PFSK-1 (cell line): Measurements from ENCODE around the gene ATRN.

Source experiments
- FOXP2 ChIP-seq: optimal IDR thresholded peaks from 2 replicates; pipeline ENCODE3; 2011; ENCODE audit warnings: borderline replicate concordance, control low read depth, inconsistent platforms; ENCODE audit not compliant: insufficient read depth; ENCODE audit errors: extremely low read length, extremely low read depth
- POLR2AphosphoS5 ChIP-seq: IDR thresholded peaks from 2 replicates; pipeline ENCODE4 v1.6.1; 2012; ENCODE audit warnings: low read depth, mild to moderate bottlenecking, control low read depth, low read length, moderate library complexity
- SIN3A ChIP-seq: IDR thresholded peaks from 2 replicates; pipeline ENCODE4 v1.6.1; 2012; ENCODE audit warnings: mild to moderate bottlenecking, low read length, moderate library complexity, borderline replicate concordance; ENCODE audit not compliant: insufficient read depth
- TAF1 ChIP-seq: IDR thresholded peaks from 2 replicates; pipeline ENCODE4 v1.6.1; 2012; ENCODE audit warnings: low read length, control low read depth, borderline replicate concordance; ENCODE audit not compliant: insufficient read depth
- TF ChIP-seq, protein P1 (sequence below), 2 experiments: IDR thresholded peaks; 2 replicates each; pipeline versions ENCODE4 v1.6.1 to v1.8.0; 2011 to 2012; ENCODE audit warnings: low read depth in 2 of 2, low read length in 2 of 2, control low read depth in 1 of 2, inconsistent platforms in 1 of 2, mild to moderate bottlenecking in 1 of 2, moderate library complexity in 1 of 2; ENCODE audit not compliant: insufficient read depth in 1 of 2

Gene ATRN

GRCh38 chr20:3550837-3551236, 80.0 kb downstream of the ATRN start:
- TF ChIP-seq SIN3A (no peak), FOXP2 (no peak), TAF1 (no peak), POLR2AphosphoS5 (no peak)
- TF ChIP-seq, protein P1, sequence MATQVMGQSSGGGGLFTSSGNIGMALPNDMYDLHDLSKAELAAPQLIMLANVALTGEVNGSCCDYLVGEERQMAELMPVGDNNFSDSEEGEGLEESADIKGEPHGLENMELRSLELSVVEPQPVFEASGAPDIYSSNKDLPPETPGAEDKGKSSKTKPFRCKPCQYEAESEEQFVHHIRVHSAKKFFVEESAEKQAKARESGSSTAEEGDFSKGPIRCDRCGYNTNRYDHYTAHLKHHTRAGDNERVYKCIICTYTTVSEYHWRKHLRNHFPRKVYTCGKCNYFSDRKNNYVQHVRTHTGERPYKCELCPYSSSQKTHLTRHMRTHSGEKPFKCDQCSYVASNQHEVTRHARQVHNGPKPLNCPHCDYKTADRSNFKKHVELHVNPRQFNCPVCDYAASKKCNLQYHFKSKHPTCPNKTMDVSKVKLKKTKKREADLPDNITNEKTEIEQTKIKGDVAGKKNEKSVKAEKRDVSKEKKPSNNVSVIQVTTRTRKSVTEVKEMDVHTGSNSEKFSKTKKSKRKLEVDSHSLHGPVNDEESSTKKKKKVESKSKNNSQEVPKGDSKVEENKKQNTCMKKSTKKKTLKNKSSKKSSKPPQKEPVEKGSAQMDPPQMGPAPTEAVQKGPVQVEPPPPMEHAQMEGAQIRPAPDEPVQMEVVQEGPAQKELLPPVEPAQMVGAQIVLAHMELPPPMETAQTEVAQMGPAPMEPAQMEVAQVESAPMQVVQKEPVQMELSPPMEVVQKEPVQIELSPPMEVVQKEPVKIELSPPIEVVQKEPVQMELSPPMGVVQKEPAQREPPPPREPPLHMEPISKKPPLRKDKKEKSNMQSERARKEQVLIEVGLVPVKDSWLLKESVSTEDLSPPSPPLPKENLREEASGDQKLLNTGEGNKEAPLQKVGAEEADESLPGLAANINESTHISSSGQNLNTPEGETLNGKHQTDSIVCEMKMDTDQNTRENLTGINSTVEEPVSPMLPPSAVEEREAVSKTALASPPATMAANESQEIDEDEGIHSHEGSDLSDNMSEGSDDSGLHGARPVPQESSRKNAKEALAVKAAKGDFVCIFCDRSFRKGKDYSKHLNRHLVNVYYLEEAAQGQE (IDR thresholded peaks at IDR 0.05; ENCODE audit: insufficient read depth in 1 of 2, low read depth in 2 of 2, low read length in 2 of 2) = no peak

- TF ChIP-seq, protein P1 (IDR thresholded peaks at IDR 0.05; ENCODE audit: insufficient read depth in 1 of 2, low read depth in 2 of 2, low read length in 2 of 2) = no peak
- no peak for TF ChIP-seq POLR2AphosphoS5
- TF ChIP-seq FOXP2 = no peak
- no peak for TF ChIP-seq SIN3A
- TF ChIP-seq TAF1 = no peak
These were observed 81.0 kb downstream of the ATRN start for GRCh38 chr20:3551681-3552434.

- no peak for TF ChIP-seq TAF1
- no peak for TF ChIP-seq POLR2AphosphoS5
- TF ChIP-seq, protein P1 (IDR thresholded peaks at IDR 0.05; ENCODE audit: insufficient read depth in 1 of 2, low read depth in 2 of 2, low read length in 2 of 2) = no peak
- no peak for TF ChIP-seq FOXP2
- no peak for TF ChIP-seq SIN3A
These were observed 82.8 kb downstream of the ATRN start for GRCh38 chr20:3553663-3554062.

- TF ChIP-seq TAF1 = no peak
- no peak for TF ChIP-seq FOXP2
These were observed 86.5 kb downstream of the ATRN start for GRCh38 chr20:3557237-3557785.

DNA sequence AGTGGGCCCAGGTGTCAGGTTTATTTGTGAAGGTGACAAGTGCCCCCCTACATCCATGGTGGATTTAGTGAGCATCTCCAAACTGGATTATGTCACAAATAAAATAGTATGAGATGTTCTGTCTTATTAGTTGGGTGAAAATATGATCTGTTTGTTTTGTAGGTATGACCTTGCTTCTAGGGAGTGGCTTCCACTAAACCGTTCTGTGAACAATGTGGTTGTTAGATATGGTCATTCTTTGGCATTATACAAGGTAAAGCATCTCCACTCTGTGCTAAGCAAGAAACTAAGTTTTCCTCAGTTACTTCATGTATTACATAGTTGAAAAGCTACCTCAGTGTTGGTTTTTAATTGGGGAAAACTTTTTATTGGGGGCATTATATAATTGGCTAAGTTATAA, 88.4 kb downstream of the ATRN start:
- TF ChIP-seq POLR2AphosphoS5 = no peak
- TF ChIP-seq TAF1 = no peak
- TF ChIP-seq, protein P1 (IDR thresholded peaks at IDR 0.05; ENCODE audit: insufficient read depth in 1 of 2, low read depth in 2 of 2, low read length in 2 of 2) = no peak
- no peak for TF ChIP-seq FOXP2
- no peak for TF ChIP-seq SIN3A
